Neural cell (in vitro differentiated cells): Measurements from ENCODE around the gene SIL1. TPM values are rescaled to one million over a fixed set of nuclear protein-coding genes. Genes with fewer than 3 reads are reported as not detected.

Experiments
- H2AFZ ChIP-seq: fragments of 200-600, 300-800 bp; sonication (generic), shearing (Covaris generic); 2 replicates; pipeline ENCODE4 v1.6.0; 2014; ENCODE audit warnings: low read depth, mild to moderate bottlenecking, antibody characterized with exemption, low read length, moderate library complexity
- H3F3A ChIP-seq: fragments of 200-600 bp; shearing (Covaris generic); 2 replicates; pipeline ENCODE4 v1.6.1; 2016; ENCODE audit warnings: mild to moderate bottlenecking, moderate library complexity, mixed read lengths, antibody characterized with exemption, low read length; ENCODE audit not compliant: insufficient read depth, poor library complexity, severe bottlenecking
- H3K27ac ChIP-seq: fragments of 200-600, 300-800 bp; sonication (generic), shearing (Covaris generic); 2 replicates; pipeline ENCODE4 v1.5.1; 2014; ENCODE audit warnings: mild to moderate bottlenecking, low read length, moderate library complexity
- H3K27me3 ChIP-seq: fragments of 300-800, 200-600 bp; sonication (generic), shearing (Covaris generic); 2 replicates; pipeline ENCODE4 v1.6.0; 2014; ENCODE audit warnings: mild to moderate bottlenecking, low read depth, low read length, moderate library complexity; ENCODE audit not compliant: insufficient read depth
- H3K36me3 ChIP-seq: fragments of 300-800, 200-600 bp; sonication (generic), shearing (Covaris generic); 2 replicates; pipeline ENCODE4 v1.5.1; 2014; ENCODE audit warnings: mild to moderate bottlenecking, antibody characterized with exemption, low read length, moderate library complexity; ENCODE audit not compliant: insufficient read depth
- H3K4me2 ChIP-seq: fragments of 300-800, 200-600 bp; sonication (generic), shearing (Covaris generic); 2 replicates; pipeline ENCODE4 v1.6.0; 2014; ENCODE audit warnings: mild to moderate bottlenecking, low read length
- H3K4me3 ChIP-seq: fragments of 300-800, 200-600 bp; sonication (generic), shearing (Covaris generic); 2 replicates; pipeline ENCODE4 v1.5.1; 2014; ENCODE audit warnings: mild to moderate bottlenecking, low read length, moderate library complexity
- H3K79me2 ChIP-seq: fragments of 200-600 bp; shearing (Covaris generic); replicated peaks from 2 replicates; pipeline ENCODE4 v1.6.0; 2014; ENCODE audit warnings: mild to moderate bottlenecking, low read length, moderate library complexity; ENCODE audit not compliant: insufficient read depth
- H3K9ac ChIP-seq: fragments of 300-800, 200-600 bp; sonication (generic), shearing (Covaris generic); 2 replicates; pipeline ENCODE4 v1.6.1; 2016; ENCODE audit warnings: mild to moderate bottlenecking, low read length, mixed read lengths
- H3K9me2 ChIP-seq: fragments of 200-600 bp; shearing (Covaris generic); 2 replicates; pipeline ENCODE4 v1.6.1; 2016; ENCODE audit warnings: mild to moderate bottlenecking, low read length, mixed read lengths; ENCODE audit not compliant: insufficient read depth
- H3K9me3 ChIP-seq: fragments of 200-600, 300-800 bp; sonication (generic), shearing (Covaris generic); 2 replicates; pipeline ENCODE4 v1.6.1; 2016; ENCODE audit warnings: mild to moderate bottlenecking, mixed run types, low read length, moderate library complexity, mixed read lengths
- H4K20me1 ChIP-seq: fragments of 200-600 bp; shearing (Covaris generic); 2 replicates; pipeline ENCODE4 v1.6.1; 2016; ENCODE audit warnings: mild to moderate bottlenecking, mixed run types; ENCODE audit not compliant: insufficient read depth
- CTCF ChIP-seq: fragments of 450-650 bp; IDR thresholded peaks from 2 replicates; pipeline ENCODE4 v1.5.1; 2014; ENCODE audit warnings: antibody characterized with exemption, mild to moderate bottlenecking, moderate library complexity; ENCODE audit not compliant: poor library complexity, severe bottlenecking
- EP300 ChIP-seq: fragments of 450-650 bp; conservative IDR thresholded peaks from 2 replicates; pipeline ENCODE4 v1.6.1; 2014; ENCODE audit warnings: antibody characterized with exemption, mild to moderate bottlenecking, moderate library complexity; ENCODE audit not compliant: poor library complexity, severe bottlenecking
- EZH2 ChIP-seq: fragments of 200-600, 300-800 bp; shearing (Covaris generic), sonication (generic); IDR thresholded peaks from 2 replicates; pipeline ENCODE4 v1.6.1; 2014; ENCODE audit warnings: antibody characterized with exemption, low read length, borderline replicate concordance, mild to moderate bottlenecking; ENCODE audit not compliant: insufficient read depth, poor library complexity, severe bottlenecking
- MXI1 ChIP-seq: fragments of 450-650 bp; conservative IDR thresholded peaks from 2 replicates; pipeline ENCODE4 v1.6.1; 2014; ENCODE audit warnings: antibody characterized with exemption, mild to moderate bottlenecking; ENCODE audit not compliant: poor library complexity, severe bottlenecking
- POLR2AphosphoS5 ChIP-seq: IDR thresholded peaks from 2 replicates; pipeline ENCODE4 v1.6.1; 2012
- RAD21 ChIP-seq: fragments of 450-650 bp; conservative IDR thresholded peaks from 2 replicates; pipeline ENCODE4 v1.6.1; 2014; ENCODE audit warnings: antibody characterized with exemption, mild to moderate bottlenecking, moderate library complexity
- REST ChIP-seq: IDR thresholded peaks from 2 replicates; pipeline ENCODE4 v1.6.1; 2012; ENCODE audit warnings: borderline replicate concordance
- SMC3 ChIP-seq: fragments of 450-650 bp; conservative IDR thresholded peaks from 2 replicates; pipeline ENCODE4 v1.6.1; 2014; ENCODE audit warnings: antibody characterized with exemption, mild to moderate bottlenecking, moderate library complexity; ENCODE audit not compliant: poor library complexity
- TAF1 ChIP-seq: IDR thresholded peaks from 2 replicates; pipeline ENCODE4 v1.6.1; 2012; ENCODE audit warnings: low read depth
- polyA plus RNA-seq: library from polyadenylated mRNA; depleted of rRNA; stranded (reverse); fragments of >200 nt; gene quantifications from 2 replicates; pipeline ENCODE4 v1.2.3, GENCODE V29; 2014

The SIL1 gene
- polyA plus RNA-seq, 1 donor from 2014 or later, result 4.7 TPM

- no peak overlapping the region for H3K27ac ChIP-seq
- TF ChIP-seq EZH2 (no peak), CTCF (no peak), MXI1 (no peak), TAF1 (no peak), SMC3 (no peak), POLR2AphosphoS5 (no peak), EP300 (no peak), RAD21 (no peak), REST (no peak)
Observed at GRCh38 chr5:138955671-138956295, 242.4 kb downstream of the SIL1 start.

GRCh38 chr5:138955013-138955660 is 243.0 kb downstream of the SIL1 start:
- TF ChIP-seq TAF1, result no peak
- TF ChIP-seq CTCF, result no peak
- no peak for TF ChIP-seq EZH2
- TF ChIP-seq MXI1, result no peak
- TF ChIP-seq EP300, result no peak
- no peak for TF ChIP-seq RAD21
- no peak for TF ChIP-seq SMC3
- no peak for TF ChIP-seq REST
- TF ChIP-seq POLR2AphosphoS5, result no peak
- Histone ChIP-seq H3K4me2 (no peak overlapping the region), H3K9me3 (no peaks in the 10 kb centered on the region), H3K27me3 (no peaks in the 10 kb centered on the region), H3K79me2 (no peaks in the 10 kb centered on the region), H3K9ac (no peak overlapping the region), H3K36me3 (no peaks in the 10 kb centered on the region), H4K20me1 (no peaks in the 10 kb centered on the region), H3F3A (no peaks in the 10 kb centered on the region), H3K9me2 (no peaks in the 10 kb centered on the region), H3K27ac (no peak overlapping the region), H3K4me3 (no peak overlapping the region), H2AFZ (no peak overlapping the region)

More at GRCh38 chr5:138955671-138956295, 242.4 kb downstream of the SIL1 start:
- H2AFZ ChIP-seq, result no peak overlapping the region
- no peaks in the 10 kb centered on the region for H3K27me3 ChIP-seq
- no peaks in the 10 kb centered on the region for H3K9me3 ChIP-seq
- no peaks in the 10 kb centered on the region for H3K79me2 ChIP-seq
- no peaks in the 10 kb centered on the region for H4K20me1 ChIP-seq
- no peaks in the 10 kb centered on the region for H3K36me3 ChIP-seq
- no peaks in the 10 kb centered on the region for H3K9me2 ChIP-seq
- H3K4me3 ChIP-seq, result no peak overlapping the region
- no peak overlapping the region for H3K4me2 ChIP-seq
- no peak overlapping the region for H3K9ac ChIP-seq
- no peaks in the 10 kb centered on the region for H3F3A ChIP-seq
